Ovary (tissue), 9 donors: ENCODE measurements around the gene CASP6. TPM values are rescaled to one million over a fixed set of nuclear protein-coding genes. Genes with fewer than 3 reads are reported as not detected.

Experiments
- DNase-seq, 5 donors: peaks; one replicate each; pipeline ENCODE4 v3.0.0-alpha.2; 2019 to 2020
- H3K27ac ChIP-seq, 2 donors: fragments of 200-600 bp; one replicate each; pipeline versions ENCODE4 v1.5.1 to v1.8.0; 2019 to 2022
- H3K27me3 ChIP-seq: fragments of 200-600 bp; one replicate; pipeline ENCODE4 v1.8.0; 2022
- H3K36me3 ChIP-seq: fragments of 200-600 bp; sonication (generic); one replicate; pipeline ENCODE4 v1.5.1; 2019
- H3K4me1 ChIP-seq: one replicate; pipeline ENCODE4 v1.8.1; 2013; ENCODE audit warnings: mild to moderate bottlenecking, moderate library complexity; ENCODE audit not compliant: insufficient read depth
- H3K4me3 ChIP-seq: fragments of 200-600 bp; sonication (generic); one replicate; pipeline ENCODE4 v1.5.1; 2017
- H3K9me3 ChIP-seq, 2 donors: fragments of 200-600 bp in 1 of 2; sonication (generic) in 1 of 2; one replicate each; pipeline versions ENCODE4 v1.5.1 to v1.8.1; 2013 to 2019; ENCODE audit warnings: mild to moderate bottlenecking in 1 of 2, moderate library complexity in 1 of 2
- EP300 ChIP-seq: sonication (generic); formaldehyde crosslinking; IDR thresholded peaks from one replicate; pipeline ENCODE4 v1.6.1; 2017; ENCODE audit warnings: antibody characterized with exemption
- POLR2A ChIP-seq: fragments of 450-650 bp; IDR thresholded peaks from one replicate; pipeline ENCODE4 v1.6.1; 2017; ENCODE audit warnings: antibody characterized with exemption, mild to moderate bottlenecking, moderate library complexity
- WGBS, 3 donors: extraction: QIAGEN DNeasy Blood & Tissue Kit in 1 of 3; methylation state at CpG; one replicate each; pipeline versions ENCODE4 v1.1.5 to v1.1.7; 2013 to 2017; 5-methylcytosine and 5-hydroxymethylcytosine counted together
- intact Hi-C, 4 donors: fragments of 100-400 bp; cut with DNase I; formaldehyde crosslinking; loops; one replicate each; pipeline versions ENCODE4 v1.11.0 to v1.15.1; 2022 to 2023
- polyA plus RNA-seq, 2 donors: library from polyadenylated mRNA; stranded (reverse); fragments of 200-250 nt in 1 of 2; fragments of 350-450 nt in 1 of 2; fragmentation: Illumina TruSeq in 1 of 2; extraction: RNeasy Lipid Tissue Mini Kit (QIAGEN cat#74804) in 1 of 2; gene quantifications; one replicate each; pipeline ENCODE4 v1.2.3, GENCODE V29; 2013 to 2014
- total RNA-seq, 7 donors: library from RNA; depleted of rRNA in 2 of 7; stranded (reverse); fragments of >200 nt in 2 of 7; fragmentation: NEBNext Ultra II Directional in 3 of 7; extraction: Animal tissue kit (Norgen Biotek cat#: 25700) in 3 of 7; gene quantifications; one replicate each; pipeline versions ENCODE4 v1.1.0 to v1.2.4, GENCODE V29; 2016 to 2023
- TF ChIP-seq, protein P1 (sequence below), 3 donors: fragments of 450-650 bp in 2 of 3; fragments of 200-600 bp in 1 of 3; IDR thresholded peaks; one replicate each; pipeline versions ENCODE4 v1.5.1 to v1.8.0; 2016 to 2022; ENCODE audit warnings: antibody characterized with exemption in 3 of 3, mild to moderate bottlenecking in 1 of 3
- donor health status: DM: no; HTN: no; CAD: no; lungs with moderate emphysema.
- donor health status: DM: no; HTN: no; CAD: no.
- donor health status: Bipolar disorder and iron deficiency.
- donor health status: DM: yes; HTN: yes; CAD: no.
- donor health status: DM: no; HTN: no; CAD: no.
- donor health status: DM: yes; HTN: yes; CAD: no.

Gene CASP6
- total and polyA plus RNA-seq, 9 donors, result 11.2 to 29.0 (median 13.4) TPM

- DNase-seq, result no peak
- Histone ChIP-seq H3K9me3 (no peaks in the 10 kb centered on the region), H3K36me3 (no peaks in the 10 kb centered on the region), H3K27me3 (no peaks in the 10 kb centered on the region), H3K27ac (no peak overlapping the region), H3K4me3 (no peak overlapping the region), H3K4me1 (no peaks in the 10 kb centered on the region)
- intact Hi-C loops, result no loop called here
- no peak for TF ChIP-seq POLR2A
- no peak for TF ChIP-seq EP300
- WGBS, 3 donors, result 70 to 83% (median 74%) methylated on average over 2 of the region's 2 CpGs
These were observed 41.1 kb downstream of the CASP6 start for GRCh38 chr4:109662116-109662515.

- intact Hi-C loops, result no loop called here
- DNase-seq, result no peak
These were observed 44.3 kb downstream of the CASP6 start for GRCh38 chr4:109658871-109659410.

GRCh38 chr4:109657854-109658418 is 45.3 kb downstream of the CASP6 start:
- Histone ChIP-seq H3K36me3 (no peaks in the 10 kb centered on the region), H3K4me3 (no peak overlapping the region), H3K4me1 (no peaks in the 10 kb centered on the region), H3K27me3 (no peaks in the 10 kb centered on the region), H3K27ac (no peak overlapping the region), H3K9me3 (no peaks in the 10 kb centered on the region)
- intact Hi-C loops, result no loop called here
- 70 to 85% (median 83%) methylated on average over 9 of the region's 9 CpGs for WGBS, 3 donors
- TF ChIP-seq EP300 (no peak), POLR2A (no peak)
- TF ChIP-seq, protein P1, sequence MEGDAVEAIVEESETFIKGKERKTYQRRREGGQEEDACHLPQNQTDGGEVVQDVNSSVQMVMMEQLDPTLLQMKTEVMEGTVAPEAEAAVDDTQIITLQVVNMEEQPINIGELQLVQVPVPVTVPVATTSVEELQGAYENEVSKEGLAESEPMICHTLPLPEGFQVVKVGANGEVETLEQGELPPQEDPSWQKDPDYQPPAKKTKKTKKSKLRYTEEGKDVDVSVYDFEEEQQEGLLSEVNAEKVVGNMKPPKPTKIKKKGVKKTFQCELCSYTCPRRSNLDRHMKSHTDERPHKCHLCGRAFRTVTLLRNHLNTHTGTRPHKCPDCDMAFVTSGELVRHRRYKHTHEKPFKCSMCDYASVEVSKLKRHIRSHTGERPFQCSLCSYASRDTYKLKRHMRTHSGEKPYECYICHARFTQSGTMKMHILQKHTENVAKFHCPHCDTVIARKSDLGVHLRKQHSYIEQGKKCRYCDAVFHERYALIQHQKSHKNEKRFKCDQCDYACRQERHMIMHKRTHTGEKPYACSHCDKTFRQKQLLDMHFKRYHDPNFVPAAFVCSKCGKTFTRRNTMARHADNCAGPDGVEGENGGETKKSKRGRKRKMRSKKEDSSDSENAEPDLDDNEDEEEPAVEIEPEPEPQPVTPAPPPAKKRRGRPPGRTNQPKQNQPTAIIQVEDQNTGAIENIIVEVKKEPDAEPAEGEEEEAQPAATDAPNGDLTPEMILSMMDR (IDR thresholded peaks at IDR 0.05), result no peak
- DNase-seq, result no peak

More at GRCh38 chr4:109658871-109659410, 44.3 kb downstream of the CASP6 start:
- H3K27ac ChIP-seq, result no peak overlapping the region
- no peak overlapping the region for H3K4me3 ChIP-seq
- H3K4me1 ChIP-seq, result no peaks in the 10 kb centered on the region
- H3K9me3 ChIP-seq, result no peaks in the 10 kb centered on the region
- no peak for TF ChIP-seq POLR2A
- TF ChIP-seq EP300, result no peak
- TF ChIP-seq, protein P1 (IDR thresholded peaks at IDR 0.05), result no peak
- H3K36me3 ChIP-seq, result no peaks in the 10 kb centered on the region
- H3K27me3 ChIP-seq, result no peaks in the 10 kb centered on the region
- whole genome bisulfite sequencing, 3 donors, result 79 to 81% (median 81%) methylated on average over 6 of the region's 6 CpGs

- Histone ChIP-seq H3K4me3 (no peak overlapping the region), H3K9me3 (no peaks in the 10 kb centered on the region), H3K4me1 (no peaks in the 10 kb centered on the region), H3K27ac (no peak overlapping the region), H3K36me3 (no peaks in the 10 kb centered on the region), H3K27me3 (no peaks in the 10 kb centered on the region)
- DNase-seq, result no peak
- TF ChIP-seq POLR2A, result no peak
- no peak for TF ChIP-seq EP300
- TF ChIP-seq, protein P1 (IDR thresholded peaks at IDR 0.05), result no peak
- intact Hi-C loops, result no loop called here
- WGBS, 3 donors, result 68 to 74% (median 72%) methylated on average over 6 of the region's 6 CpGs
These were observed 47.8 kb downstream of the CASP6 start for GRCh38 chr4:109655396-109655795.

- no peak for DNase-seq
- H3K9me3 ChIP-seq, result no peaks in the 10 kb centered on the region
- no peaks in the 10 kb centered on the region for H3K36me3 ChIP-seq
- H3K4me3 ChIP-seq, result no peak overlapping the region
- H3K27me3 ChIP-seq, result no peaks in the 10 kb centered on the region
- H3K27ac ChIP-seq, result no peak overlapping the region
- TF ChIP-seq, protein P1 (IDR thresholded peaks at IDR 0.05), result no peak
- TF ChIP-seq EP300 (no peak), POLR2A (no peak)
- no peaks in the 10 kb centered on the region for H3K4me1 ChIP-seq
- 93 to 98% (median 96%) methylated on average over 1 of the region's 1 CpG for WGBS, 3 donors
- intact Hi-C loops, result no loop called here
These were observed 53.4 kb downstream of the CASP6 start for GRCh38 chr4:109649872-109650271.
